ENCODE results near the gene CREBL2.

The CREBL2 gene

DNA sequence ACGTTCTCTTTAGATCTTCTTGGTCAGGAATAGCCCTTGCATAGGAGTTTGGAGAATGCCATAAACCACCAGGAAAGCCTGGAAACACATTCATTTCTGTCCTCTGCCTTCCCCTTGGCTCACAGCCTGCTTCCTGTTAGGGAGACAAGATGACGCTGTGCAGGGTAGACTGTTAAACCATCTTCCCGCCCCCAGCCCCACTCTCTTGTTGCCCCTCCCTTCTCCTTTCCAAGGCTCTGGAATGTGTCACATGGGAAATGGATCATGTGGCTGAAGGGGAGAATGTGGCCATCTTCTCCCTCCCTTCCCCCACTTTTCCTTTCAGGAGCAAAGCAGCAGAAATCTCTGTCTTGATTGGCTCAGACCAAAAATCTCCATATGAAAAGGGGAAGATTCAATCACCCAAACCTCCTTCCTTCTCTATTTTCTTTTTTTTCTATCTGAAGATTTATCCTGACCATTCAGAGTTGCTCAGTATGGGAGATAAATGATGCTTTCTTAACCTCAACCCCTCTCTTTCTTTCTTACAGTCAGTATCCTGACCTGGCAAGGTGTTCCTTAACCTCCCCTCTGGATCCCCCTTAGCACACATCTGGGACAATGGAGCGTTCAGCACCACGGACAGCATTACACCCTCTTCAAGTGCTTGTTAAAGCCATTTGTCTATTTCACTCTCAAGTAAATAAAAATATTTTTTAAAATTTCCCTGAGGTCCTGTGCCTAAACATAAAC is 72.9 kb downstream of the CREBL2 start:
- H3K9me3 ChIP-seq (ENCODE audit: control insufficient read depth, low read length) = no peaks in the 10 kb centered on the region
- H3K4me1 ChIP-seq = peaks cover 23% of the 10 kb centered on the region
- peak overlapping the region; percentile 15 for H3K9ac ChIP-seq
- H2AFZ ChIP-seq = peak overlapping the region; percentile 87
- no peaks in the 10 kb centered on the region for H3K36me3 ChIP-seq (ENCODE audit: control insufficient read depth, insufficient read depth, low read length)
- H3K4me3 ChIP-seq (ENCODE audit: low read depth, low read length) = no peak overlapping the region
- peak overlapping the region; percentile 96 for H3K27ac ChIP-seq
- no peaks in the 10 kb centered on the region for H3K27me3 ChIP-seq (ENCODE audit: control insufficient read depth, insufficient read depth, low read length)
- peaks cover 5% of the 10 kb centered on the region for H3K79me2 ChIP-seq
- no peak overlapping the region for H3K4me2 ChIP-seq (ENCODE audit: low read length)
- TF ChIP-seq, protein P1, sequence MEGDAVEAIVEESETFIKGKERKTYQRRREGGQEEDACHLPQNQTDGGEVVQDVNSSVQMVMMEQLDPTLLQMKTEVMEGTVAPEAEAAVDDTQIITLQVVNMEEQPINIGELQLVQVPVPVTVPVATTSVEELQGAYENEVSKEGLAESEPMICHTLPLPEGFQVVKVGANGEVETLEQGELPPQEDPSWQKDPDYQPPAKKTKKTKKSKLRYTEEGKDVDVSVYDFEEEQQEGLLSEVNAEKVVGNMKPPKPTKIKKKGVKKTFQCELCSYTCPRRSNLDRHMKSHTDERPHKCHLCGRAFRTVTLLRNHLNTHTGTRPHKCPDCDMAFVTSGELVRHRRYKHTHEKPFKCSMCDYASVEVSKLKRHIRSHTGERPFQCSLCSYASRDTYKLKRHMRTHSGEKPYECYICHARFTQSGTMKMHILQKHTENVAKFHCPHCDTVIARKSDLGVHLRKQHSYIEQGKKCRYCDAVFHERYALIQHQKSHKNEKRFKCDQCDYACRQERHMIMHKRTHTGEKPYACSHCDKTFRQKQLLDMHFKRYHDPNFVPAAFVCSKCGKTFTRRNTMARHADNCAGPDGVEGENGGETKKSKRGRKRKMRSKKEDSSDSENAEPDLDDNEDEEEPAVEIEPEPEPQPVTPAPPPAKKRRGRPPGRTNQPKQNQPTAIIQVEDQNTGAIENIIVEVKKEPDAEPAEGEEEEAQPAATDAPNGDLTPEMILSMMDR (IDR thresholded peaks at IDR 0.05) = no peak

DNA sequence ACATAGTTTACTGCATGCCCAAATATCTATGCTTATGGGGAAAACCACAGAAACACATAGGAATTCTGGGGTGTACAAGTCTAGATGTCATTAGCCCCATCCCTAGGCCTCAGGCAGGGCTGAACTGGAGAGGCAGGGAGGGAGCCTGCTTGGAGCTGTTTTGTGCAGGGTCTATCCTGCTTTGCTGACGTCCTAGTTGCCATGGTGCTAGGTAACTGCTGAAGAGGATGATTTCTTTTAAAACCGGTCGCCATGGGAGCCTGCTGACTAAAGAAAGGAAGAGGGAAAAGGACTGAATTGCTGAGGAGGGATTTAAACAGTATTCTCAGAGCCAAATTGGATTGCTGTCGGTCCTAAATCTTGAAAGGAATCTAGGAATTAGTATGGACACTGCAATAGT is 73.6 kb downstream of the CREBL2 start:
- TF ChIP-seq, protein P1 (IDR thresholded peaks at IDR 0.05) = no peak
- H3K9me3 ChIP-seq (ENCODE audit: control insufficient read depth, low read length) = no peaks in the 10 kb centered on the region
- H2AFZ ChIP-seq = peak overlapping the region; percentile 87
- H3K4me2 ChIP-seq (ENCODE audit: low read length) = no peak overlapping the region
- H3K36me3 ChIP-seq (ENCODE audit: control insufficient read depth, insufficient read depth, low read length) = no peaks in the 10 kb centered on the region
- peak overlapping the region; percentile 15 for H3K9ac ChIP-seq
- no peak overlapping the region for H3K4me3 ChIP-seq (ENCODE audit: low read depth, low read length)
- peaks cover 23% of the 10 kb centered on the region for H3K4me1 ChIP-seq
- H3K79me2 ChIP-seq = peaks cover 5% of the 10 kb centered on the region
- H3K27me3 ChIP-seq (ENCODE audit: control insufficient read depth, insufficient read depth, low read length) = no peaks in the 10 kb centered on the region
- peak overlapping the region; percentile 96 for H3K27ac ChIP-seq

DNA sequence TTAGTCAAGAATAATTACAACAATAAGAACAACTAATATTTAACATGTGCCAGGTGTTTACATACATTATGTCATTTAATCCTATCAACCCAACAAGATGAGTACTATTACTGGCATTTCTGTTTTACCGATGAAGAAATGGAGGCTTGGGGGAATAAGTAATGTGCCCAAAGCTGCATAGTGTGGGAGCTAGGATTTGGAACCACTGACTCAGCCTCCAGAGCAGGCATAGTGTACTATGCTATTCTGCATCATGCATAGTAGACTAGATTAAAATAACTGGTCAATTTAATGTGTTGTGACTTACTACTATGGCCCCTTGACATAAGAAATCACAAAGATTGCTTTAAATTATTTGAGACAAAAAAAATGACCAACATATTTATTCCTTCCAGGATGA is 74.8 kb downstream of the CREBL2 start:
- no peak overlapping the region for H3K4me2 ChIP-seq (ENCODE audit: low read length)
- TF ChIP-seq, protein P1 (IDR thresholded peaks at IDR 0.05) = no peak
- no peaks in the 10 kb centered on the region for H3K9me3 ChIP-seq (ENCODE audit: control insufficient read depth, low read length)
- no peak overlapping the region for H3K9ac ChIP-seq
- H2AFZ ChIP-seq = peak overlapping the region; percentile 87
- peaks cover 23% of the 10 kb centered on the region for H3K4me1 ChIP-seq
- H3K4me3 ChIP-seq (ENCODE audit: low read depth, low read length) = no peak overlapping the region
- H3K27me3 ChIP-seq (ENCODE audit: control insufficient read depth, insufficient read depth, low read length) = no peaks in the 10 kb centered on the region
- H3K36me3 ChIP-seq (ENCODE audit: control insufficient read depth, insufficient read depth, low read length) = no peaks in the 10 kb centered on the region
- peaks cover 7% of the 10 kb centered on the region for H3K79me2 ChIP-seq
- H3K27ac ChIP-seq = peak overlapping the region; percentile 96

DNA sequence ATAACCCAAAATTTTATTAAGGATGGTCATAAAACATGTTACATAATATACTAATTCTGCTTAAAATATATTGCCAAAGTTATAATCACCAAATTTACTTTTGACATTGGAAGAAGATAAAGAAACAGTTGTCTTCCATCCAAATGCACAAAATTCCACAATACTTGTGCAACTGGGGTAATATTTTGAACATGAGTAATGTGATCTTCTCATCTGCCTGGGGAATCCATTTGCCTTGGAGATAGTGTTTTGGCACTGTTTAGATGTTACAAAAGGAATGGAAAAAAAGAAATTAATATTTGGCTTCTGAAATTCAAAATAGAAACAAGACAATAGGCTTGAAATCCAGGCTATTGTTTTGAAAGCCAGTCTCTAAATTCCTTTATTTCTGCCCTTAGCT is 75.2 kb downstream of the CREBL2 start:
- TF ChIP-seq, protein P1 (IDR thresholded peaks at IDR 0.05) = no peak
- H3K4me3 ChIP-seq (ENCODE audit: low read depth, low read length) = no peak overlapping the region
- H3K79me2 ChIP-seq = peaks cover 7% of the 10 kb centered on the region
- H2AFZ ChIP-seq = peak overlapping the region; percentile 47
- no peaks in the 10 kb centered on the region for H3K27me3 ChIP-seq (ENCODE audit: control insufficient read depth, insufficient read depth, low read length)
- no peak overlapping the region for H3K9ac ChIP-seq
- H3K27ac ChIP-seq = peak overlapping the region; percentile 3
- H3K4me1 ChIP-seq = peaks cover 23% of the 10 kb centered on the region
- no peaks in the 10 kb centered on the region for H3K9me3 ChIP-seq (ENCODE audit: control insufficient read depth, low read length)
- H3K4me2 ChIP-seq (ENCODE audit: low read length) = no peak overlapping the region
- no peaks in the 10 kb centered on the region for H3K36me3 ChIP-seq (ENCODE audit: control insufficient read depth, insufficient read depth, low read length)
